GM12878 (cell line): Measurements from ENCODE around the gene GSAP. TPM values are rescaled to one million over a fixed set of nuclear protein-coding genes. Genes with fewer than 3 reads are reported as not detected.

Experiments
- ATAC-seq: fragments of 200-7000 bp; cut with Tn5 transposase; 3 replicates; pipeline ENCODE4 v1.9.1; 2020; ENCODE audit warnings: mild to moderate bottlenecking, moderate library complexity
- BruUV-seq: library from RNA; stranded (reverse); fragments of 400-500 nt; replicated peaks from 2 replicates; lab custom pipeline; 2021; lab: Mats Ljungman, UMichigan
- CTCF ChIA-PET: fragments of 300-600 bp; sonication (Branson Sonifier 250); formaldehyde crosslinking; extraction: SDS; loops from one replicate; lab custom pipeline; 2021; ENCODE audit warnings: inconsistent platforms; lab: Yijun Ruan, JAX
- POLR2A ChIA-PET: fragments of 350-600 bp; formaldehyde crosslinking; extraction: SDS; loops from one replicate; lab custom pipeline; 2021; ENCODE audit warnings: inconsistent platforms; lab: Charles Lee
- RAD21 ChIA-PET: fragments of 300-600 bp; sonication (Branson Sonifier 250); formaldehyde crosslinking; loops from one replicate; lab custom pipeline; 2023; ENCODE audit warnings: antibody characterized with exemption; ENCODE audit not compliant: unreplicated experiment; lab: Charles Lee
- SMC1A ChIA-PET: fragments of 300-600 bp; sonication (Branson Sonifier 250); formaldehyde crosslinking; loops from one replicate; lab custom pipeline; 2023; ENCODE audit not compliant: unreplicated experiment, uncharacterized antibody; lab: Charles Lee
- DNase-seq: peaks from one replicate; pipeline ENCODE4 v3.0.0-alpha.2; 2011; ENCODE audit warnings: low read depth, low spot score
- FAIRE-seq: peaks from 3 replicates; lab custom pipeline; 2011; peaks lifted over from hg19 to GRCh38; lab: Jason Lieb, UNC
- H2AFZ ChIP-seq: 2 replicates; pipeline ENCODE4 v1.6.0; 2011; ENCODE audit warnings: low read depth, low read length, control low read depth; ENCODE audit not compliant: control insufficient read depth
- H3K27ac ChIP-seq: 2 replicates; pipeline ENCODE4 v1.5.1; 2011; ENCODE audit warnings: control low read depth; ENCODE audit not compliant: control insufficient read depth, insufficient read depth
- H3K27me3 ChIP-seq, 2 experiments: replicated peaks in 1 of 2; 2 replicates each; pipeline versions ENCODE4 v1.6.0 to v1.6.1; 2011; ENCODE audit warnings: low read length in 1 of 2; ENCODE audit not compliant: control insufficient read depth in 2 of 2, insufficient read depth in 2 of 2
- H3K36me3 ChIP-seq, 2 experiments: 2 replicates each; pipeline ENCODE4 v1.5.1; 2011; ENCODE audit warnings: low read length in 1 of 2; ENCODE audit not compliant: control insufficient read depth in 2 of 2, insufficient read depth in 2 of 2
- H3K4me1 ChIP-seq: 2 replicates; pipeline ENCODE4 v1.6.1; 2011; ENCODE audit warnings: mild to moderate bottlenecking, low read length, moderate library complexity, mixed read lengths; ENCODE audit not compliant: control insufficient read depth, insufficient read depth
- H3K4me2 ChIP-seq: 2 replicates; pipeline ENCODE4 v1.6.0; 2011; ENCODE audit warnings: control low read depth; ENCODE audit not compliant: control insufficient read depth, insufficient read depth
- H3K4me3 ChIP-seq: fragments of 200-600 bp; sonication (generic); 2 replicates; pipeline ENCODE4 v1.5.1; 2016
- H3K79me2 ChIP-seq: 2 replicates; pipeline ENCODE4 v1.6.0; 2011; ENCODE audit warnings: low read length; ENCODE audit not compliant: control insufficient read depth, insufficient read depth
- H3K9ac ChIP-seq: 2 replicates; pipeline ENCODE4 v1.8.0; 2011; ENCODE audit warnings: low read length, control low read depth, mixed read lengths; ENCODE audit not compliant: control insufficient read depth, insufficient read depth
- H3K9me3 ChIP-seq: replicated peaks from 3 replicates; pipeline ENCODE4 v1.5.1; 2011; ENCODE audit warnings: mild to moderate bottlenecking, low read length; ENCODE audit not compliant: control insufficient read depth, insufficient read depth
- H4K20me1 ChIP-seq: 2 replicates; pipeline ENCODE4 v1.6.0; 2011; ENCODE audit not compliant: control insufficient read depth, insufficient read depth
- EGR1 ChIP-seq, 2 experiments: IDR thresholded peaks; 1 replicate in 1 of 2; 2 replicates in 1 of 2; pipeline ENCODE4 v1.6.1; 2011 to 2012; ENCODE audit warnings: low read depth in 2 of 2, low read length in 2 of 2, borderline replicate concordance in 1 of 2, mild to moderate bottlenecking in 1 of 2, moderate library complexity in 1 of 2
- FOXK2 ChIP-seq: fragments of 450-650 bp; IDR thresholded peaks from 2 replicates; pipeline ENCODE4 v1.6.1; 2017; ENCODE audit warnings: mild to moderate bottlenecking, moderate library complexity
- IKZF2 ChIP-seq, 2 experiments: fragments of 450-650 bp; IDR thresholded peaks; 2 replicates each; pipeline ENCODE4 v1.6.1; 2017; ENCODE audit warnings: mild to moderate bottlenecking in 2 of 2, moderate library complexity in 2 of 2
- JUNB ChIP-seq: IDR thresholded peaks from 2 replicates; pipeline ENCODE4 v1.6.1; 2016; ENCODE audit warnings: antibody characterized with exemption, mild to moderate bottlenecking
- KAT2A ChIP-seq: conservative IDR thresholded peaks from 2 replicates; pipeline ENCODE4 v1.6.1; 2011; ENCODE audit warnings: low read depth, low read length; ENCODE audit not compliant: control insufficient read depth
- KDM1A ChIP-seq: fragments of 200-600 bp; sonication (generic); IDR thresholded peaks from 2 replicates; pipeline ENCODE4 v1.6.1; 2016; ENCODE audit warnings: borderline replicate concordance
- PML ChIP-seq: IDR thresholded peaks from 2 replicates; pipeline ENCODE4 v1.6.1; 2012; ENCODE audit warnings: low read length, inconsistent platforms
- SMAD5 ChIP-seq: IDR thresholded peaks from 2 replicates; pipeline ENCODE4 v1.6.1; 2016; ENCODE audit warnings: antibody characterized with exemption, low read depth
- SRF ChIP-seq, 2 experiments: IDR thresholded peaks; 2 replicates each; pipeline ENCODE4 v1.6.1; 2011; ENCODE audit warnings: low read depth in 2 of 2, low read length in 2 of 2, mild to moderate bottlenecking in 1 of 2, moderate library complexity in 1 of 2
- SUPT20H ChIP-seq: IDR thresholded peaks from 2 replicates; pipeline ENCODE4 v1.6.1; 2011; ENCODE audit warnings: low read depth, mild to moderate bottlenecking, low read length, moderate library complexity, borderline replicate concordance; ENCODE audit not compliant: control insufficient read depth
- TCF7 ChIP-seq: IDR thresholded peaks from 2 replicates; pipeline ENCODE4 v1.6.1; 2014; ENCODE audit warnings: antibody characterized with exemption, borderline replicate concordance
- WGBS: methylation state at CpG from one replicate; pipeline ENCODE4 v1.1.6; 2016; ENCODE audit warnings: low lambda C conversion rate; ENCODE audit not compliant: insufficient replicate concordance, insufficient coverage; ENCODE audit errors: missing lambda C conversion rate; 5-methylcytosine and 5-hydroxymethylcytosine counted together
- in situ Hi-C: fragments of 300-500 bp; cut with MboI; formaldehyde crosslinking; loops from 9 replicates; pipeline ENCODE4 v1.14.3; 2018; ENCODE audit warnings: mixed read lengths
- intact Hi-C: fragments of 100-400 bp; cut with micrococcal nuclease; formaldehyde crosslinking; loops from one replicate; pipeline ENCODE4 v1.14.2; 2022; ENCODE audit not compliant: unreplicated experiment
- polyA plus RNA-seq, 11 experiments: library from polyadenylated mRNA; depleted of rRNA in 4 of 11; unstranded in 6 of 11; stranded (reverse) in 5 of 11; fragments of >200 nt; fragmentation: Nextera tagmentation in 4 of 11; fragmentation: Illumina TruSeq in 1 of 11; extraction: Ambion mirVana in 4 of 11; extraction: Trizol in 1 of 11; gene quantifications; 1 replicate in 1 of 11; 2 replicates in 10 of 11; pipeline versions ENCODE4 v1.2.1 to v1.2.3, GENCODE V29; 2011 to 2016; ENCODE audit warnings: inconsistent platforms in 2 of 11, missing spikeins in 2 of 11, low read depth in 1 of 11
- total RNA-seq, 4 experiments: library from RNA; depleted of rRNA in 3 of 4; stranded (reverse); fragments of >200 nt in 3 of 4; fragmentation: Illumina TruSeq in 1 of 4; extraction: Trizol in 1 of 4; gene quantifications; 2 replicates each; pipeline versions ENCODE4 v1.2.1 to v1.2.3, GENCODE V29; 2013 to 2021
- TF ChIP-seq, protein P1 (sequence below): IDR thresholded peaks from 2 replicates; pipeline ENCODE4 v1.6.1; 2011; ENCODE audit warnings: mild to moderate bottlenecking, low read depth, low read length, moderate library complexity; ENCODE audit not compliant: insufficient replicate concordance

Gene GSAP
- total and polyA plus RNA-seq, 10 of the 15 experiments (the other 5 are each of a cell fraction or from before 2014, with no cell fraction given), result 6.6 to 38.1 (median 21.8) TPM

DNA sequence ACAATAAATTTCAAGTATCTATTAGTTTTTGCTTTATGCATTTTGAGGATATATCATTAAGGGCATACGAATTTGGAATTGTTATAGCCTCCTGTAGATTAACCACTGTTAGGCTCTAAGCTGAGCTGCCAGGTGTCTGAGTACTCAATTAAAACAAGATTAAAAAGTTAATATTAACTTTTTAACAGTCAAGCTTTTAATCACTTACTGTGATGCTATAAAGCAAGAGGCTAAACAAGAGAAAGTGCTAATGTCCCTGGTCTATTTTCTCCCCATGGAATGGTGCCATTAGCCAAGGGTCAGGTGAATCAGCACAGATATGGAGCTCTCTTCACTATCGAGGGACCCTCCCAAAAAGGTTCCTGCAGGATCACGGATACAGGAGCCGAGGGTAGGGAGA is 9.7 kb downstream of the GSAP start:
- FAIRE-seq, result no peak
- BruUV-seq, result no TSS peak

More for the DNA sequence above, 9.7 kb downstream of the GSAP start:
- 81% methylated on average over 4 of the region's 4 CpGs for WGBS
- ChIA-PET SMC1A (interaction anchor here (1.6 to 2.9 kb wide), 3 partner anchors 9 to 19 kb away, joined by 6 to 9 read pairs (median 7); partner anchors contain the start of gene GSAP), RAD21 (interaction anchor here (0.9 to 1.1 kb wide), 3 partner anchors 11 to 54 kb away, joined by 3 to 4 read pairs (median 3); no protein-coding TSS in a partner anchor), CTCF (interaction anchor here (1.3 to 1.6 kb wide), 2 partner anchors 12 to 245 kb away, joined by 3 to 4 read pairs; no protein-coding TSS in a partner anchor), POLR2A (interaction anchor here (0.8 kb wide), 1 partner anchor 9 kb away, joined by 3 read pairs; no protein-coding TSS in a partner anchor)
- no peak overlapping the region for H3K4me3 ChIP-seq
- in situ Hi-C loops (no loop called here), intact Hi-C loops (no loop called here)
- H3K9me3 ChIP-seq, result no peaks in the 10 kb centered on the region
- H3K9ac ChIP-seq, result no peak overlapping the region
- TF ChIP-seq SRF (IDR thresholded peaks at IDR 0.05; ENCODE audit: low read depth in 2 of 2, low read length in 2 of 2) (no peak), SMAD5 (no peak), KAT2A (no peak), FOXK2 (no peak), SUPT20H (no peak), TCF7 (no peak), PML (no peak), KDM1A (no peak), EGR1 (IDR thresholded peaks at IDR 0.05; ENCODE audit: borderline replicate concordance in 1 of 2, low read depth in 2 of 2, low read length in 2 of 2) (no peak), IKZF2 (IDR thresholded peaks at IDR 0.05) (no peak), JUNB (no peak)
- TF ChIP-seq, protein P1, sequence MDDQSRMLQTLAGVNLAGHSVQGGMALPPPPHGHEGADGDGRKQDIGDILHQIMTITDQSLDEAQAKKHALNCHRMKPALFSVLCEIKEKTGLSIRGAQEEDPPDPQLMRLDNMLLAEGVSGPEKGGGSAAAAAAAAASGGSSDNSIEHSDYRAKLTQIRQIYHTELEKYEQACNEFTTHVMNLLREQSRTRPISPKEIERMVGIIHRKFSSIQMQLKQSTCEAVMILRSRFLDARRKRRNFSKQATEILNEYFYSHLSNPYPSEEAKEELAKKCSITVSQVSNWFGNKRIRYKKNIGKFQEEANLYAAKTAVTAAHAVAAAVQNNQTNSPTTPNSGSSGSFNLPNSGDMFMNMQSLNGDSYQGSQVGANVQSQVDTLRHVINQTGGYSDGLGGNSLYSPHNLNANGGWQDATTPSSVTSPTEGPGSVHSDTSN, result no peak
- no peaks in the 10 kb centered on the region for H4K20me1 ChIP-seq
- no peaks in the 10 kb centered on the region for H3K27me3 ChIP-seq
- H3K36me3 ChIP-seq, result no peaks in the 10 kb centered on the region
- no peak for DNase-seq
- H2AFZ ChIP-seq, result no peak overlapping the region
- H3K79me2 ChIP-seq, result no peaks in the 10 kb centered on the region
- H3K4me1 ChIP-seq, result no peaks in the 10 kb centered on the region; the same call in 1 of the 2 replicates
- H3K4me2 ChIP-seq, result no peak overlapping the region
- H3K27ac ChIP-seq, result no peak overlapping the region
- no peak for ATAC-seq
